GM12892 (cell line): Measurements from ENCODE around the gene RSPH9.

Source experiments
- POLR2A ChIP-seq: IDR thresholded peaks from 2 replicates; pipeline ENCODE4 v1.6.1; 2011; ENCODE audit warnings: low read depth, low read length, control low read depth
- POLR2AphosphoS5 ChIP-seq: IDR thresholded peaks from 2 replicates; pipeline ENCODE4 v1.6.1; 2011; ENCODE audit warnings: low read depth, low read length, control low read depth
- TAF1 ChIP-seq: IDR thresholded peaks from 2 replicates; pipeline ENCODE4 v1.6.1; 2011; ENCODE audit warnings: low read depth, mild to moderate bottlenecking, control low read depth, low read length, borderline replicate concordance

- TF ChIP-seq POLR2A (no peak), TAF1 (no peak), POLR2AphosphoS5 (no peak)
Observed at GRCh38 chr6:43604174-43604573, 40.7 kb upstream of the RSPH9 start.
